ENCODE measurements around the gene TSPAN31.
"Not testable (repeated sequence)": the region's sequence is repeated elsewhere in the genome, so short reads cannot be mapped to it uniquely, and the experiment has no call there.

The TSPAN31 gene

DNA sequence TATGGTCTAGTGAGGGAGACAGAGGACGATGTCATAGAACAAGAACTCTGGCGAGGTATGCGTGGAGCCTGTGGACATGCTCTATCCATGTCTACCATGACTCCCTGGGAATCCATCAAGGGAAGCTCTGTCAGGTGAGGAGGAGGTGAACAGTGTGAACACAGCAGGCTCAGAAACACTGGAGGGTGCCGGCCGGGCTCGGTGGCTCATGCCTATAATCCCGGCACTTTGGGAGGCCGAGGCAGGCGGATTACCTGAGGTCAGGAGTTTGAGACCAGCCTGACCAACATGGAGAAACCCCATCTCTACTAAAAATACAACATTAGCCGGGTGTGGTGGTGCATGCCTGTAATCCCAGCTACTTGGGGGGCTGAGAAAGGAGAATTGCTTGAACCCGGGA, 29.8 kb downstream of the TSPAN31 start:
- not testable (repeated sequence) for H3K4me3 Mint-ChIP-seq, H3K9me3 Mint-ChIP-seq, H3K27me3 Mint-ChIP-seq, H3K27ac Mint-ChIP-seq
- H3K4me1 Mint-ChIP-seq, result peaks cover 34% of the 10 kb centered on the region
- peaks cover 10% of the 10 kb centered on the region for H3K36me3 Mint-ChIP-seq

DNA sequence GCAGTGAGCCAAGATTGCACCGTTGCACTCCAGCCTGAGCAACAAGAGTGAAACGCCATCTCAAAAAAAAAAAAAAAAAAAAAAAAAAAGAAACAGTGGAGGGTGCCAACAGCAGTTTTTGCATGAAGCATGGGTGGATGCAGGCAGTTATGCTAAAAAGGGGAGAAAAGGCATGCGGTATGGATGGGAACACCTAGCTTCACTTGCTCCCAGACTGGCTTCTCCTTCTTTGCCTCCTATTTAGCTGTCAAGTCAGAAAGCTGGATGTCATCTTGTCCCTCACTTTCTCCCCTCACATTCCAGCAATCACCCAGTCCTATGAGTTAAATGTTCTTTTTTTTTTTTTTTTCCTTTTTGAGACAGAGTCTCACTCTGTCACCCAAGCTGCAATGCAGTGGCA, 30.2 kb downstream of the TSPAN31 start:
- no peaks in the 10 kb centered on the region for H3K9me3 Mint-ChIP-seq

DNA sequence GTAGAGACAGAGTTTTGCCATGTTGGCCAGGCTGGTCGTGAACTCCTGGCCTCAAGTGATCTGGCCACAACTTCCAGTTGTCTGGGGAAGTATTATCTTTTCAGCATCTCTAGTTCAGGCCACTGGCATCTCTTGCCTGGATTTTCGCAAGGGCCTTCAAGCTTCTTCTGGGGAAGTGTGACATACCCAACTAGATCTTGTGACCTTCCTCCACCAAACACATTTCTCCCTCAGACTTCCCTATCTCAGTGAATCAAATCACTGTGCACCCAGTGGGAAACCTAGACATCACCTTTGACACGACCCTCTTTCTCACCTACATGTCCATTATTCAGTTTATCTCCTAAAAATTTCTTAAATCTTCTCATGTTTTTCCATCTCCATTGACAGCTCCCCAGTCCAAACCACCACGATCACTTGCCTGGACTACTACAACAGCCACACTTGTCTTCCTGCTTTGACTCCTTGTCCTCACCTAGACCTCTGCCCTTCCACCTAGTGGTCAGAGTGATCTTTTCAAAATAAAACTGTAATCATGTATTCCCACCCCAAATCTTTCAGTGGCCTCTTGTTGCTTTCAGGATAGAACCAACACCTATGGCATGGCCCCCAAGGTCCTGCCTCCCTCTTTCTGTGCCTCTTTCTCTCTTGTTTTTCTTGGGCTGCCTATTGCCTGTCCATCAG, 30.9 kb downstream of the TSPAN31 start:
- no peak overlapping the region for H3K4me3 Mint-ChIP-seq
- H3K36me3 Mint-ChIP-seq, result peaks cover 6% of the 10 kb centered on the region
- H3K27me3 Mint-ChIP-seq, result no peaks in the 10 kb centered on the region
- no peak overlapping the region for H3K27ac Mint-ChIP-seq
- H3K9me3 Mint-ChIP-seq, result no peaks in the 10 kb centered on the region
- peaks cover 34% of the 10 kb centered on the region for H3K4me1 Mint-ChIP-seq

More for the DNA sequence above, 30.2 kb downstream of the TSPAN31 start:
- Mint-ChIP-seq H3K27ac (no peak overlapping the region), H3K27me3 (no peaks in the 10 kb centered on the region), H3K4me3 (no peak overlapping the region), H3K4me1 (peaks cover 34% of the 10 kb centered on the region), H3K36me3 (peaks cover 8% of the 10 kb centered on the region)

DNA sequence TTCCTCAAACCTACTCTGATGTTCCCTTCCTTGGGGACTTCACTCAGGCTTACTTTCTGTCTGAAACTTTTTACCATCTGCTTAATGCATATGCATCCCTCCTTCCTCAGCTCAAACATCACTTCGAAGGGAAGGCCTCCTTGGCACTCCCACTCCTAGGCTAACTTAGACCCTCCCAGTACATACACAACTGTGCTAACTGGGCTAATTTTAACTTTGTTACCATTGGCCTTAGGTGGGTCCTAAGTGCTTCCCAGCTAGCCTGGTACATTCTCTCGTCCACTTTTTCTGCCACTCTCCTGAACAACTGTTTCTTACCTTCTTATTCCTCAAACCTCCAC, 31.4 kb downstream of the TSPAN31 start:
- Mint-ChIP-seq H3K4me3 (no peak overlapping the region), H3K4me1 (peaks cover 35% of the 10 kb centered on the region), H3K36me3 (peaks cover 6% of the 10 kb centered on the region), H3K27me3 (no peaks in the 10 kb centered on the region), H3K27ac (no peak overlapping the region), H3K9me3 (no peaks in the 10 kb centered on the region)

DNA sequence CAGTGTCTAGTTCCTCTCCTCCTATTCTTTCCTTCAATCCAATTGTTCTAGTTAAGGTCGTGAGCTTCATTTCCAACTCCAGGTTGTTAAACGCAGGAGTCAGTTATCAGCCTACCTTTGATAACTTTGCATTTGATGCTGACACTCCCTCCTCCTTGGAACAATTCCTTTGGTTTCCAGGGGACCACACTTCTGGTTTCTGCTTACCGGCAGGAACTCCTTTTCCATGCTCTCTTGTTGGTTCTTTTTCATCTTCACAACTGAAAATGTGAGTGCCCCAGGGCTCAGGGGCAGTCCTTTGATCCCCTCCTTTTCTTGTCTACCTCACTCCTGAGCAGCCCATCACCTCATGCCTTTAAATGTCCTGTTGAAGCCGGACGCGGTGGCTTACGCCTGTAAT, 32.5 kb downstream of the TSPAN31 start:
- Mint-ChIP-seq H3K9me3 (no peaks in the 10 kb centered on the region), H3K27ac (no peak overlapping the region), H3K4me1 (peaks cover 39% of the 10 kb centered on the region), H3K4me3 (no peak overlapping the region), H3K27me3 (no peaks in the 10 kb centered on the region), H3K36me3 (peaks cover 2% of the 10 kb centered on the region)

DNA sequence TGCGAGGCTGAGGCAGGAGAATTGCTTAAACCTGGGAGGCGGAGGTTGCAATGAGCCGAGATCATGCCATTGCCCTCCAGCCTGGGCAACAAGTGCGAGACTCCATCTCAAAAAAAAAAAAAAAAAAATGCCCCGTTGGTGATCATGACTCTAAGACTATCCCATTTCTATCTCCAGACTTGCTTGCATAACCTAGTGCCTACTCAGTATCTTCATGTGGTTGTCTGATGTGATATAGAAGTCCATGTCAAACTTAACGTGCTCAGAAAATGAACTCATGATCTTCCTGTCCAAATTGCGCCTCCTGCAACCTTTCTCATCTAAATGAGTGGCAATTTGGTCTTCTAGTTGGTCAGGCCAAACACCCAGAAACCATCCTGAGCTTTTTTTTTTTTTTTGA, 33.1 kb downstream of the TSPAN31 start:
- no peak overlapping the region for H3K27ac Mint-ChIP-seq
- peaks cover 4% of the 10 kb centered on the region for H3K36me3 Mint-ChIP-seq
- no peak overlapping the region for H3K4me3 Mint-ChIP-seq
- no peaks in the 10 kb centered on the region for H3K27me3 Mint-ChIP-seq
- H3K9me3 Mint-ChIP-seq, result no peaks in the 10 kb centered on the region
- H3K4me1 Mint-ChIP-seq, result peaks cover 42% of the 10 kb centered on the region

DNA sequence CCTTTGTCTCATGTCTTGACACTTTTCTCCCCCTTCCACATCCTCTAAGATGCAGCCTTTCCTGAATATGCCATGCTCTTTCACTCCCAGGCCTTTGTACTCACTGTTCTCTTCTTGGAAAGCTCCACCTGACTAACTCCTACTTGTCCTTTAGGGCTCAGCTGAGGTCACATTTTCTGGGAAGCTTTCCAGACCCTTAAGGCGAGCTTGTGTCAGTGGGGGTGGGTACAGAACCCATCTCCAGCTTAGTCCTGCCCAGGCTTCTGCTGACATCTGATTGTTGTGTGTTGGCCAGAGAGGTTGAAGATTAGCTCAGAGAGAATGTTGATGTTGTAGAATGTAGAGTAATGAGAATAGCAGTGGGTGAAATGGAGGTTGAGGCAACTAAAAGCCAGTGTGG, 34.9 kb downstream of the TSPAN31 start:
- H3K27me3 Mint-ChIP-seq, result no peaks in the 10 kb centered on the region
- peaks cover 9% of the 10 kb centered on the region for H3K36me3 Mint-ChIP-seq
- no peak overlapping the region for H3K4me3 Mint-ChIP-seq
- H3K27ac Mint-ChIP-seq, result peak overlapping the region; percentile 92
- no peaks in the 10 kb centered on the region for H3K9me3 Mint-ChIP-seq
- H3K4me1 Mint-ChIP-seq, result peaks cover 45% of the 10 kb centered on the region

DNA sequence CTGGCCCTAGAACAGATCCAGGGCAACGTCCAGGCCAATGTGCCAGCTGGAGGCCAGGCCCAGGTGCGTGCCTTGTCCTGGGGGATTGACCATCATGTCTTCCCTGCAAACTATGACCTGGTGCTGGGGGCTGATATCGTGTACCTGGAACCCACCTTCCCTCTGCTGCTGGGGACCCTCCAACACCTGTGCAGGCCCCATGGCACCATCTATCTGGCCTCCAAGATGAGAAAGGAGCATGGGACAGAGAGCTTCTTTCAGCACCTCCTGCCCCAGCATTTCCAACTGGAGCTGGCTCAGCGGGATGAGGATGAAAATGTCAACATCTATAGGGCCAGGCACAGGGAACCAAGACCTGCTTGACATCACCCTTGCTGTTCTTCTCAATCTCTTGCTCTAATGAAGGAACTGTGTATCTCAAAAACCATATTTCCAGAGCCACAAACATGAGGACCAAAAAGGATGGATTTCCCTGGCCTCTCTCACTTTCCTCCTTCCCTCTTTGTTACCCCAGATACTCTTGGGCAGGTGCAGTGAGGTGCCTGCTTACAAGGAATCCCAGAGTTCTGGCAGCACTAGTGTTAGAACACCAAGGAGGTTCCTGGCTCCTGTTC, 35.6 kb downstream of the TSPAN31 start:
- Mint-ChIP-seq H3K36me3 (peaks cover 9% of the 10 kb centered on the region), H3K4me3 (no peak overlapping the region), H3K27me3 (no peaks in the 10 kb centered on the region), H3K27ac (peak overlapping the region; percentile 80), H3K9me3 (no peaks in the 10 kb centered on the region), H3K4me1 (peaks cover 45% of the 10 kb centered on the region)

DNA sequence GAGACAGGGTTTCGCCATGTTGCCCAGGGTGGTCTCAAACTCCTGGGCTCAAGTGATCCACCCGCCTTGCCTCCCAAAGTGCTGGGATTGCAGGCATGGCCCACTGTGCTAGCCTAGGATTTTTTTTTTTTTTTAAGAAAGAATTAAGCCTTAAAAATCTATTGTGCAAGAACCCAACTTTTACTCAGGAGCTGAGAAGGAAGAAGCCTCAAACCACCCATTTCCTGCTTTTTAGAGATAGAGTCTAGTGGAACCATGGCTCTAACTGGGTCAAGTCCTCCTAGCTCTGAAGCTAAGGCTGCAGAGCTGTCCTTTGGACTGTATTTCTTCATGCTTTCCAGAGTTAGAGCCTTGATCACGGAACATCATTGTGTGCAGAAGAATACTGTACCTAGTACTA, 36.4 kb downstream of the TSPAN31 start:
- Mint-ChIP-seq H3K27me3 (no peaks in the 10 kb centered on the region), H3K4me3 (no peak overlapping the region), H3K27ac (peak overlapping the region; percentile 99), H3K9me3 (no peaks in the 10 kb centered on the region), H3K4me1 (peaks cover 49% of the 10 kb centered on the region), H3K36me3 (peaks cover 10% of the 10 kb centered on the region)

DNA sequence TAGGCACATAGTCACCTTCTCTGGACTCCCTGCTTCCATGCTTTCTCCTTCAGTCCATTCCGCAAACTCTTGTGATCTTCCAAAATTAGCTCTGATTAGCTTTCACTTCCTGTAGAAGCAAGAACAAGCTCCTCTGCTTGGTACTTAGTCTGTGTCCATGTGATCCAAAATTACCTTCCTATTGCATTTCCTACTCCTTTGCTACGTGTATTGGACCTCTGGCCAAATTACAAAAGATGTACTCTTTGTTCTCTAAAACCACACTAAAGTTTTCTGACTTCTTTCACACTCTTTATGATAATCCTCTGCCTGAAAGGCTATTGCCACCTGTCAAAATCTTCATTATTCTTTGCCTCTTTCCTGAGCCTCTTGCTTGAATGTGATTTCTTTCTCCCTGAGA, 37.0 kb downstream of the TSPAN31 start:
- H3K27ac Mint-ChIP-seq, result peak overlapping the region; percentile 99
- H3K4me1 Mint-ChIP-seq, result peaks cover 54% of the 10 kb centered on the region
- peak overlapping the region; percentile 99 for H3K4me3 Mint-ChIP-seq
- no peaks in the 10 kb centered on the region for H3K27me3 Mint-ChIP-seq
- H3K36me3 Mint-ChIP-seq, result peaks cover 14% of the 10 kb centered on the region
- H3K9me3 Mint-ChIP-seq, result no peaks in the 10 kb centered on the region

DNA sequence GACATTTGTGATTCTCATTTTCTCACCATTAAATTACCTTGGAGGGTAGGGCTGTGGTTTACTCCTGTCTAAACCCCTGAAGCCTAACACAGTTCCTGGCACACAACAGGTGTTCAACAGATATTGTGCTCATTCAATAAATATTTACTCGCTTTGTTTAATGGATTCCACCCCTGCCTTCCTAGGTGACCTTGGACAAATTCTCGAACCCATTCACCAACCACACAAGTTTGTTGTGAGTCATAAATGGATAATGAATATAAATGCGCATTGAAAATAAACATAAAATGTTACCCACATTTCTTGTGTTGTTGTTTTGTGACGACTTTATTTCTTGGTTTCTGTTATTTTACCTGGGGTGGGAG, 37.4 kb downstream of the TSPAN31 start:
- H3K4me1 Mint-ChIP-seq, result peaks cover 54% of the 10 kb centered on the region
- peaks cover 16% of the 10 kb centered on the region for H3K36me3 Mint-ChIP-seq
- H3K27me3 Mint-ChIP-seq, result no peaks in the 10 kb centered on the region
- peak overlapping the region; percentile 99 for H3K27ac Mint-ChIP-seq
- H3K4me3 Mint-ChIP-seq, result peak overlapping the region; percentile 99
- H3K9me3 Mint-ChIP-seq, result no peaks in the 10 kb centered on the region

DNA sequence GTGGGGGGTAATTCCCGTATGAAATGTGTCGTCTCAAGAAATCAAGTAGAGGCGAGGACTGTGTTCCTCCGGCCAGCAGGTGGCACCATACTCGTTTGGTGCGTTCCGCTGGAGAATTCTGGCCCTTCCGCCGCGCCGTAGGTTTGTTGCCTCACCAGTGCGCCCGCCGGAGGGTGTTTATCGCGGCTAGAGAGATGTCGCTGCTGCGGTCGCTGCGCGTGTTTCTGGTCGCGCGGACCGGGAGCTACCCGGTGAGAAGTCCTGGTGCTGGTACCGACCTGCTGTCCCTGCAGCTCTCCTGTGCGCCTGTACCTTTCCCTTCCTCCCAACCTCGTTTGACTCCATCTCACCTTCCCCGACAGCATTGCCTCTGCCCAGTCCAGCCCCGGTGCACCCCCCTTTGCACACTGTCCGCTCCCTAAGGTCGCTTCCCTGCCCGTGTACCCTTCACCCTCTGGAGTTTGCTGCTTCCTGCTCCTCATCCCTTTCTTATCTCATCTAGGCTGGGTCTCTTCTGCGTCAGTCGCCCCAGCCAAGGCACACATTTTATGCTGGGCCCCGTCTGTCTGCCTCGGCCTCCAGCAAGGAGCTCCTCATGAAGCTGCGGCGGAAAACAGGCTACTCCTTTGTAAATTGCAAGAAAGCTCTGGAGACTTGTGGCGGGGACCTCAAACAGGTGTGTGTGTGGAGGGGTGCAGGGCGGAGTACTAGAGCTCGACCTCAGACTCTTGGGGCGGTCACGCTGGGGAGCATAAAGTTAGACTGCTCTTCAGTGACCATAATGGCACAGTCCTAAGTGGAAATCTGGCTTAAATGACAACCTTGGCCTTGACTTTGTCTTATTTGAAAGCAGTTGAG, 38.0 kb downstream of the TSPAN31 start, which contains the start of gene TSFM:
TSS of gene TSFM (plus strand) at position 180 of the 858 bp plus-strand sequence. CDS start at position 195, 15 bp downstream.
- Mint-ChIP-seq H3K36me3 (peaks cover 17% of the 10 kb centered on the region), H3K27ac (peak within 1 kb of the TSS; percentile 99), H3K27me3 (no peaks in the 10 kb centered on the region), H3K9me3 (no peaks in the 10 kb centered on the region), H3K4me3 (peak within 1 kb of the TSS; percentile 99), H3K4me1 (peaks cover 54% of the 10 kb centered on the region)

DNA sequence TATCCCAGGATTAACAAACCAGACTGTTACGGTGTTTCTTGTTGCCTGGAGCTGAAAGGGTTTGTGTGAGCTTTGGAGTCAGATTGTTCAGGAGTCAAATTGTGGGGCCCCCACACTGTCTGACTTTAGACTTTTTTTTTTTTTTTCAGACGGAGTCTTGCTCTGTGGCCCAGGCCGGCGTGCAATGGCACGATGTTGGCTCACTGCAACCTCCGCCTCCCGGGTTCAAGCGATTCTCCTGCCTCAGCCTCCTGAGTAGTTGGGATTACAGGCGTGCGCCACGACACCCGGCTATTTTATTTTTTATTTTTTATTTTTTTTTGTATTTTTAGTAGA, 38.6 kb downstream of the TSPAN31 start:
- H3K4me1 Mint-ChIP-seq, result peaks cover 54% of the 10 kb centered on the region
- H3K36me3 Mint-ChIP-seq, result peaks cover 18% of the 10 kb centered on the region
- no peak overlapping the region for H3K27ac Mint-ChIP-seq
- no peaks in the 10 kb centered on the region for H3K9me3 Mint-ChIP-seq
- peak overlapping the region; percentile 99 for H3K4me3 Mint-ChIP-seq
- no peaks in the 10 kb centered on the region for H3K27me3 Mint-ChIP-seq

DNA sequence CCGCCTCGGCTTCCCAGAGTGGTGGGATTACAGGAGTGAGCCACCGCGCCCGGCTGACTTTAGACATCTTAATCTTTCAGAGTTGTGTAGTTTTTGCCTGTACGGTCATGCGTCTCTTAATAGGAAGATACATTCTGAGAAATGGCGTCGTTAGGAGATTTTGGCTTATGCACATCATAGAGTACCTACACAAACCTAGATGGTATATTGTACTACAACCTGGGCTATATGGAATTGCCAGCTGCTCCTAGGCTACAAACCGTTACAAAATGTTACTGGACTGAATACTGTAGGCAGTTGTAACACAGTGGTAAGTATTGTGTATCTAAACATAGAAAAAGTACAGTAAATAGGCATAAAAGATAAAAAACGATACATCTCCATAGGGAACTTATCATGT, 39.0 kb downstream of the TSPAN31 start:
- Mint-ChIP-seq H3K9me3 (no peaks in the 10 kb centered on the region), H3K36me3 (peaks cover 20% of the 10 kb centered on the region), H3K4me1 (peaks cover 54% of the 10 kb centered on the region), H3K27me3 (no peaks in the 10 kb centered on the region), H3K4me3 (peak overlapping the region; percentile 76), H3K27ac (peak overlapping the region; percentile 67)

DNA sequence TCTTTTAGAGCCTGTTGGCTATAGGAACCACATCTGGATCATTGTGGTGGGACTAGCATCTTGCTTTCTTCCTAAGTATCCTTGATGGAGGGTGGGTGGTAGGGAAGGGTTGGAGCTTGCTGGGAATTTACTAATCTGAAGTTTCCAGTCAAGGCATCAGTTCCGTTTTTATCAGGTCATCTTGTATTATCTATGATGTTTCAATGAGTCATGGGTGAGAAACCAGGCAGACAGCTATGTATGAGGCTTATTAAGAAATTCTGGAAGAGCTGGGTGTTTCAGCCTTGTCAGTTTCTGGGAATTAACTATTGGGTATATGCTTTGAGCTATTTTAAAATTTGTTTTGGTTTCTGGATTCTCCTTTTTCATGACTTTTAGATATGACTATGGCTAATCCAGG, 49.1 kb downstream of the TSPAN31 start:
- H3K4me3 Mint-ChIP-seq, result no peak overlapping the region
- H3K4me1 Mint-ChIP-seq, result peaks cover 19% of the 10 kb centered on the region
- peaks cover 10% of the 10 kb centered on the region for H3K36me3 Mint-ChIP-seq
- no peaks in the 10 kb centered on the region for H3K9me3 Mint-ChIP-seq
- H3K27ac Mint-ChIP-seq, result no peak overlapping the region
- H3K27me3 Mint-ChIP-seq, result no peaks in the 10 kb centered on the region

DNA sequence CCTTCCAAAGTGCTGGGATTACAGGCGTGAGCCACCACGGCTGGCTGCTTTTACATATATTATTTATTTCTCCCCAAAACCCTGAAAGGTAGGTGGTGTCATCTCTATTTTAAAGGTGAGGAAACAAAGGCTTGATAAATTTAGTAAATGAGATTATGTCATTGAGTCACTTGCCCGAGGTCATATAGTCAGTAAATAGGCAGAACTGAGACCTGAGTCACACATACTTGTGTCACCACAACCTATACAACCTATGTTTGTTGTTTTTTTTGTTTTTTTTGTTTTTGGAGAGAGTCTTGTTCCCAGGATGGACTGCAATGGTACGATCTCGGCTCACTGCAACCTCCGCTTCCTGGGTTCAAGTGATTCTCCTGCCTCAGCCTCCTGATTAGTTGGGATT, 50.5 kb downstream of the TSPAN31 start:
- Mint-ChIP-seq H3K36me3 (peaks cover 10% of the 10 kb centered on the region), H3K4me1 (peaks cover 19% of the 10 kb centered on the region), H3K9me3 (no peaks in the 10 kb centered on the region), H3K27me3 (no peaks in the 10 kb centered on the region), H3K27ac (no peak overlapping the region), H3K4me3 (no peak overlapping the region)
